ENCODE results near the gene CDK10. TPM values are rescaled to one million over a fixed set of nuclear protein-coding genes. Genes with fewer than 3 reads are reported as not detected.

The CDK10 gene
- total RNA-seq, 2 donors from 2014 or later, result 47.5 to 105 TPM

GRCh38 chr16:89744813-89745212 lies 58.3 kb downstream of the CDK10 start:
- Histone ChIP-seq H3K9me3 (no peaks in the 10 kb centered on the region), H3K4me1 (no peaks in the 10 kb centered on the region), H3K4me3 (no peak overlapping the region), H3K36me3 (replicated peaks in 1 of 2; ENCODE audit: insufficient read depth in 1 of 2, low read depth in 2 of 2) (no peaks in the 10 kb centered on the region), H3K27ac (no peak overlapping the region), H3K27me3 (no peaks in the 10 kb centered on the region)
- intact Hi-C loops (cut with DNase I), result no loop called here
- ATAC-seq (no peak), DNase-seq (no peak)
- 61 to 78% methylated on average over 6 to 16 of the region's 16 CpGs for WGBS, 2 donors
- no peak for TF ChIP-seq POLR2A (IDR thresholded peaks at IDR 0.05)
- no peak for TF ChIP-seq CTCF (IDR thresholded peaks at IDR 0.05)

Other genes with a start within 250 kb of the CDK10 start
- 10 to 100 TPM; 52.1 to 97.9 TPM for gene ANKRD11, start 196.1 kb upstream of the CDK10 start, total RNA-seq
- gene SPG7, start 178.3 kb upstream of the CDK10 start, total RNA-seq, result 100 to 1,000 TPM; 107 to 152 TPM
- gene RPL13, start 126.0 kb upstream of the CDK10 start, total RNA-seq, result 1,000 to 10,000 TPM; 3,820 to 5,570 TPM
- 1 to 10 TPM in 1 of 2 donors, not detected in 1; 2.1 TPM for gene CPNE7, start 110.9 kb upstream of the CDK10 start, total RNA-seq
- 100 to 1,000 TPM; 116 to 147 TPM for gene DPEP1, start 73.0 kb upstream of the CDK10 start, total RNA-seq
- 10 to 100 TPM; 37.6 to 65.9 TPM for gene CHMP1A, start 29.0 kb upstream of the CDK10 start, total RNA-seq
- gene SPATA33, start 28.9 kb upstream of the CDK10 start, total RNA-seq, result 1 to 10 TPM; 3.6 to 7.9 TPM
- 10 to 100 TPM; 15.8 to 48.1 TPM for gene SPATA2L, start 15.0 kb downstream of the CDK10 start, total RNA-seq
- gene VPS9D1, start 34.2 kb downstream of the CDK10 start, total RNA-seq, result 10 to 100 TPM in 1 of 2 donors, 1 to 10 TPM in 1; 3.6 to 24.7 TPM
- gene ZNF276, start 34.8 kb downstream of the CDK10 start, total RNA-seq, result 10 to 100 TPM; 20.8 to 41.2 TPM
- 1 to 10 TPM; 2.1 to 4.6 TPM for gene FANCA, start 130.0 kb downstream of the CDK10 start, total RNA-seq
- gene SPIRE2, start 141.8 kb downstream of the CDK10 start, total RNA-seq, result 1 to 10 TPM; 7.3 to 7.6 TPM
- gene TCF25, start 186.9 kb downstream of the CDK10 start, total RNA-seq, result 100 to 1,000 TPM in 1 of 2 donors, 10 to 100 TPM in 1; 74.2 to 258 TPM
- 1 to 10 TPM; 3.6 TPM for gene MC1R, start 232.2 kb downstream of the CDK10 start, total RNA-seq
- gene TUBB3, start 236.7 kb downstream of the CDK10 start, total RNA-seq, result 1 to 10 TPM in 1 of 2 donors, not detected in 1; 2.9 TPM